OCI-LY7 (cell line): ENCODE results near the gene SPRED2. TPM values are rescaled to one million over a fixed set of nuclear protein-coding genes. Genes with fewer than 3 reads are reported as not detected.
A peak's percentile ranks its signal among the peaks of the same experiment; 100 is the strongest.

Experiments used
- Bru-seq: library from RNA; stranded (reverse); fragments of 400-500 nt; gene quantifications from one replicate; lab custom pipeline; 2021; lab: Mats Ljungman, UMichigan
- BruChase-seq, 2 experiments: library from RNA; stranded (reverse); fragments of 400-500 nt; gene quantifications; one replicate each; lab custom pipeline; 2021; lab: Mats Ljungman, UMichigan
- BruUV-seq: library from RNA; stranded (reverse); fragments of 400-500 nt; replicated peaks from 2 replicates; lab custom pipeline; 2021; lab: Mats Ljungman, UMichigan
- CTCF ChIA-PET: fragments of 300-600 bp; sonication (Branson Sonifier 250); formaldehyde crosslinking; loops from one replicate; lab custom pipeline; 2022; ENCODE audit warnings: antibody characterized with exemption; ENCODE audit not compliant: unreplicated experiment; lab: Charles Lee
- POLR2A ChIA-PET: fragments of 300-600 bp; sonication (Branson Sonifier 250); formaldehyde crosslinking; loops from one replicate; lab custom pipeline; 2022; ENCODE audit warnings: antibody characterized with exemption; lab: Charles Lee
- DNase-seq: peaks from one replicate; pipeline ENCODE4 v3.0.0-alpha.2; 2015; ENCODE audit warnings: low spot score
- H2AFZ ChIP-seq: fragments of 200-600 bp; sonication (generic), shearing (Covaris generic); 2 replicates; pipeline ENCODE4 v1.6.1; 2014; ENCODE audit warnings: mild to moderate bottlenecking, antibody characterized with exemption, low read length, moderate library complexity
- H3K27ac ChIP-seq: fragments of 200-600 bp; sonication (generic); 2 replicates; pipeline ENCODE4 v1.5.1; 2014; ENCODE audit warnings: mixed run types, low read depth, mild to moderate bottlenecking, moderate library complexity, low read length, inconsistent platforms; ENCODE audit not compliant: poor library complexity, severe bottlenecking
- H3K36me3 ChIP-seq: fragments of 200-600 bp; sonication (generic); 2 replicates; pipeline ENCODE4 v1.6.1; 2014; ENCODE audit warnings: mild to moderate bottlenecking, antibody characterized with exemption, low read length, moderate library complexity, mixed read lengths; ENCODE audit not compliant: insufficient read depth
- H3K4me1 ChIP-seq: fragments of 200-600 bp; sonication (generic); 2 replicates; pipeline ENCODE4 v1.5.1; 2014; ENCODE audit warnings: mild to moderate bottlenecking, low read length; ENCODE audit not compliant: insufficient read depth, poor library complexity, severe bottlenecking
- H3K4me2 ChIP-seq: fragments of 200-600 bp; sonication (generic); 2 replicates; pipeline ENCODE4 v1.6.1; 2014; ENCODE audit warnings: mild to moderate bottlenecking, low read length
- H3K4me3 ChIP-seq: fragments of 200-600 bp; sonication (generic); 2 replicates; pipeline ENCODE4 v1.5.1; 2014; ENCODE audit warnings: mild to moderate bottlenecking, low read depth, low read length; ENCODE audit not compliant: poor library complexity, severe bottlenecking
- H3K79me2 ChIP-seq: fragments of 200-600 bp; sonication (generic); 2 replicates; pipeline ENCODE4 v1.6.1; 2016; ENCODE audit warnings: low read depth, mild to moderate bottlenecking, low read length, moderate library complexity, mixed read lengths; ENCODE audit not compliant: insufficient read depth
- H3K9me2 ChIP-seq: fragments of 200-600 bp; sonication (generic); 2 replicates; pipeline ENCODE4 v1.6.1; 2016; ENCODE audit warnings: mild to moderate bottlenecking, low read length, mixed read lengths; ENCODE audit not compliant: insufficient read depth
- H3K9me3 ChIP-seq: fragments of 200-600 bp; sonication (generic); 2 replicates; pipeline ENCODE4 v1.6.1; 2014; ENCODE audit warnings: mild to moderate bottlenecking, mixed run types, low read length, mixed read lengths
- H4K20me1 ChIP-seq: fragments of 200-600 bp; sonication (generic); 2 replicates; pipeline ENCODE4 v1.6.1; 2014; ENCODE audit warnings: mild to moderate bottlenecking, antibody characterized with exemption, low read length, moderate library complexity, mixed read lengths; ENCODE audit not compliant: insufficient read depth
- CTCF ChIP-seq: fragments of 200-600 bp; sonication (generic); conservative IDR thresholded peaks from 2 replicates; pipeline ENCODE4 v1.5.1; 2014; ENCODE audit warnings: mild to moderate bottlenecking, antibody characterized with exemption, low read length, moderate library complexity, mixed read lengths
- EZH2phosphoT487 ChIP-seq: fragments of 200-600 bp; sonication (generic); IDR thresholded peaks from 2 replicates; pipeline ENCODE4 v1.6.1; 2018; ENCODE audit warnings: low read depth, borderline replicate concordance, mild to moderate bottlenecking, mixed run types, antibody characterized with exemption, low read length, moderate library complexity, mixed read lengths
- intact Hi-C: fragments of 100-400 bp; cut with micrococcal nuclease; formaldehyde crosslinking; loops from one replicate; pipeline ENCODE4 v1.10.0; 2022; ENCODE audit not compliant: unreplicated experiment
- long read RNA-seq: library from polyadenylated mRNA; stranded (forward); transcript quantifications from one replicate; pipeline ENCODE4 v2.0.0, GENCODE V29; 2022
- total RNA-seq, 2 experiments: library from RNA; depleted of rRNA in 1 of 2; stranded (reverse); fragments of >200 nt in 1 of 2; shearing (Covaris generic) in 1 of 2; gene quantifications; 2 replicates each; pipeline ENCODE4 v1.2.3, GENCODE V29; 2014 to 2022

SPRED2 gene
- total RNA-seq (2014; rRNA removed; shearing (Covaris generic)), result 4.9 and 8.0 TPM in 2 replicates
- total RNA-seq (2022), result 41.9 and 49.1 TPM in 2 replicates
- percentile 89 among the genes with signal in this experiment for Bru-seq, nascent RNA
- BruChase-seq, experiment 1, labeled RNA remaining after a 6-hour chase, result percentile 78 among the genes with signal in this experiment
- percentile 76 among the genes with signal in this experiment for BruChase-seq, experiment 2, labeled RNA remaining after a 2-hour chase
- long read RNA-seq, full-length matches to known transcripts, result 21 of 48 reads
- long read RNA-seq, partial matches to known transcripts, result 9 of 48 reads
- long read RNA-seq, other reads (novel, unspliced or antisense), result 18 of 48 reads

- peaks cover 12% of the 10 kb centered on the region; the same call in 1 of the 2 replicates for H3K36me3 ChIP-seq
- H2AFZ ChIP-seq, result peak within 1 kb of the TSS; percentile 83
- no peaks in the 10 kb centered on the region for H3K9me3 ChIP-seq
- H3K9me2 ChIP-seq, result no peaks in the 10 kb centered on the region
- H4K20me1 ChIP-seq, result peaks cover 19% of the 10 kb centered on the region; the same call in 1 of the 2 replicates
- POLR2A ChIA-PET, result interaction anchor here (0.6 to 1.3 kb wide), 4 partner anchors 39 to 119 kb away, joined by 3 to 5 read pairs (median 4); no protein-coding TSS in a partner anchor
- CTCF ChIA-PET, result no interaction called here
- H3K4me3 ChIP-seq, result peak within 1 kb of the TSS; percentile 93
- peaks cover 28% of the 10 kb centered on the region for H3K79me2 ChIP-seq
- no TSS peak for BruUV-seq
- H3K27ac ChIP-seq, result peak within 1 kb of the TSS; percentile 77
- H3K4me1 ChIP-seq, result peaks cover 44% of the 10 kb centered on the region
- peak within 1 kb of the TSS; percentile 79 for H3K4me2 ChIP-seq
- peak; percentile 92 for DNase-seq
- intact Hi-C loops, result loop anchor here (1.0 kb wide), 3 partner anchors 62 to 131 kb away; no protein-coding TSS in a partner anchor
- TF ChIP-seq CTCF (no peak), EZH2phosphoT487 (no peak)
Measured at GRCh38 chr2:65432227-65433190, at the start of gene SPRED2. SPRED2 (minus strand) TSS chr2:65432599; CDS start chr2:65431987, 612 bp downstream.

GRCh38 chr2:65481961-65482360 is 49.6 kb upstream of the SPRED2 start:
- Histone ChIP-seq H3K4me2 (no peak overlapping the region), H3K4me3 (no peak overlapping the region), H3K79me2 (no peaks in the 10 kb centered on the region), H3K36me3 (no peaks in the 10 kb centered on the region), H2AFZ (0 out of 2 replicates have a peak overlapping the region, but pooled peaks have one; percentile 26), H3K4me1 (no peaks in the 10 kb centered on the region), H3K9me2 (no peaks in the 10 kb centered on the region), H3K9me3 (no peaks in the 10 kb centered on the region), H3K27ac (no peak overlapping the region), H4K20me1 (no peaks in the 10 kb centered on the region)
- POLR2A ChIA-PET, result interaction anchor here (0.7 kb wide), 3 partner anchors 42 to 179 kb away, joined by 3 to 5 read pairs (median 3); no protein-coding TSS in a partner anchor
- intact Hi-C loops, result no loop called here
- no TSS peak for BruUV-seq
- DNase-seq, result no peak
- TF ChIP-seq CTCF (no peak), EZH2phosphoT487 (no peak)
- CTCF ChIA-PET, result no interaction called here
